GM04504 (cell line): ENCODE measurements around the gene HSP90AB1.

Experiments
- DNase-seq: peaks from one replicate; pipeline ENCODE4 v3.0.0-alpha.2; 2012; ENCODE audit warnings: low read depth

Gene HSP90AB1

GRCh38 chr6:44235891-44236516 lies 10.9 kb upstream of the HSP90AB1 start:
- DNase-seq: no peak

DNA sequence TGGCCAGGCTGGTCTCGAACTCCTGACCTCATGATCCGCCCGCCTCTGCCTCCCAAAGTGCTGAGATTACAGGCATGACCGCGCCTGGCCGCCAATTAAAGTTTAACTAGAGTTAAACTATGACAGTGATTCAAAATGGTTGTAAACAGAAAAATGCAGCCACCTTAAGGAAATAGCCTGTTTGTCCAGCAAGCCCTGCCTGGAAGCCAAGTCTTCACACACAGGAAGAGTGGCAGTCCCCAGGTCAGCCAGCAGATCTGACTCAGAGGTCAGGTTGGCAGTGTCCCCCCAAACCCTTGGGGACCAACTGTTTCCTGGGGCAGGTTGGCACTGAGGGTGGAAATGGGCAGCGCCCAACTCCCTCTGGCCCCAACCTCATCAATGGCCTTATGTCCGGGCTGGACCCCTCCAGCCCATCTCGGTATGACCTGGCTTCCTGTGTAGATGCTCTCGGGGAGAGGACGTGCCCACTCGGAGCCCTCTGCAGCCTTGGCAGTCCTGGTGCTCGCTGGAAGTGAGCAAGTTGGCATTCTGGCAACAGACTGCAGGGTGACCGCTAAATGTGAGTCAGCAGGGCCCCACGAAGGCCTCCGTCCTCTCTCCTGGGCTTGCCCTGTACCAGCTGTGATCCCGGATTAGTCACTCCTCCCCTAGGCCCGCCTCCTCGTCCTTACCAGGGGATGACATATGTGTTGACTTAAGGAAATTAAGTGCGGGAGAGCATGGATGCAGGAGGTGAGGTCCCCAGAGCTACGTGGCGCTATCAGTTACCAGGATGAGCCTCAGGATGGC lies 9.7 kb upstream of the HSP90AB1 start:
- DNase-seq: peak; percentile 93

DNA sequence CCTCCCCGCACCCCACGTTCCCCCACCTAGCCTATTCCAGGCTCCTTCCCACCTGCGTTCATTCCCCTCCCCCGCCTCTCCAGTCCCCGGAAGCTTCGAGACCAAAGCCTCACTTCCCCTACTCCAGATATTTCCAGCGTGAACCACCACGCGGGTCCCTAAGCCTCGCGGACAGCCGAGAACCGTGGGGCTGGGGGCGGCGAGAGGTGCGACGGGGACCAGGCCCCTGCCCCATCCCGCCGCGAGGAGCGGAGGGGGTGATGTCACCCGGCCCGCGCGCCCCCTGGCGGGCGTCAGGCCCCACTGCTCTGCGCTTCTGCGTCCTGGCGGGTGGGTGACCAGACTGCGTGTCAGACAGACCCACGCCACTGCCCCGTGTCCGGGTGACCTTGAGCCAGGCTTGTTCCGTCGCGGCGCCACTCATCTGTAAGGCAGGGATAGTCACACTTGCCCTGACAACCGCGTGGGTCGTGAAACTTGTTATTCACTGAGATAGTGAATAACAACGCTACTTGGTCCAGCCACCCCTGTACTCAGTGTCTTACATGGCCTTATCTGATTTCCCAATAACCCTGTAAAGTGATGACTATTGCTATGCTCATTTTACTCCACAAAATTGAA lies 9.0 kb upstream of the HSP90AB1 start:
- DNase-seq: peak; percentile 46

- no peak for DNase-seq
These were observed 8.1 kb upstream of the HSP90AB1 start for GRCh38 chr6:44238687-44239350.

- DNase-seq: no peak
These were observed 3.6 kb upstream of the HSP90AB1 start for GRCh38 chr6:44243345-44243744.

GRCh38 chr6:44245391-44245911 lies 1.4 kb upstream of the HSP90AB1 start:
- no peak for DNase-seq

GRCh38 chr6:44245912-44246662 lies 814 bp upstream of the HSP90AB1 start:
- DNase-seq: peak; percentile 59

GRCh38 chr6:44247338-44248302 lies 719 bp downstream of the HSP90AB1 start:
- no peak for DNase-seq

GRCh38 chr6:44248579-44248978 lies 1.7 kb downstream of the HSP90AB1 start:
- DNase-seq: no peak

GRCh38 chr6:44249082-44249748 lies 2.3 kb downstream of the HSP90AB1 start:
- DNase-seq: no peak

GRCh38 chr6:44250067-44250717 lies 3.3 kb downstream of the HSP90AB1 start:
- DNase-seq: no peak

GRCh38 chr6:44250718-44251123 lies 3.8 kb downstream of the HSP90AB1 start:
- DNase-seq: no peak

DNA sequence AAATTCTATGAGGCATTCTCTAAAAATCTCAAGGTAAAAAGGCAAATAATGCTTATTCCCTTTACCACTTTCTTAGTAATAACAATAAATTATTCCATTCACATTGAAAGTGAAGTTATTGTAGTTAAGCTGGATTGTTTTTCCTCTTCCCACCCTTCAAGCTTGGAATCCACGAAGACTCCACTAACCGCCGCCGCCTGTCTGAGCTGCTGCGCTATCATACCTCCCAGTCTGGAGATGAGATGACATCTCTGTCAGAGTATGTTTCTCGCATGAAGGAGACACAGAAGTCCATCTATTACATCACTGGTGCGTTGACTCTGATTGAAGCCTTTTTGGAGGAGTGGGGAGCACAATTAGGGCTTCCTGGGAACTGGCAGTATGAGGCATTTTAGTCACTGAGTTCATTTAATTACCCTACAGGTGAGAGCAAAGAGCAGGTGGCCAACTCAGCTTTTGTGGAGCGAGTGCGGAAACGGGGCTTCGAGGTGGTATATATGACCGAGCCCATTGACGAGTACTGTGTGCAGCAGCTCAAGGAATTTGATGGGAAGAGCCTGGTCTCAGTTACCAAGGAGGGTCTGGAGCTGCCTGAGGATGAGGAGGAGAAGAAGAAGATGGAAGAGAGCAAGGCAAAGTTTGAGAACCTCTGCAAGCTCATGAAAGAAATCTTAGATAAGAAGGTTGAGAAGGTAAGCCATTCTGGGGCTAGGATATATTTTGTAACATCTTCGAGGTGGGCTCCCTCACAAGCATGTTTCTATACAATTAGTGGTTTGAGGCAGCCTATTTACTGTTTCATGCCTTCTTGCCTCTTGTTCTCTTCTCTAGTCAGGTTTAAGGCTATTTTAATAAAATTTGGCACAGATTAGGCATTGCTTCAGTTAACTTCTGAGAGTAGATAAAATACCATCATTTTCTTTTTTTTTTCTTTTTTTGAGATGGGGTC lies 4.9 kb downstream of the HSP90AB1 start:
- no peak for DNase-seq

DNA sequence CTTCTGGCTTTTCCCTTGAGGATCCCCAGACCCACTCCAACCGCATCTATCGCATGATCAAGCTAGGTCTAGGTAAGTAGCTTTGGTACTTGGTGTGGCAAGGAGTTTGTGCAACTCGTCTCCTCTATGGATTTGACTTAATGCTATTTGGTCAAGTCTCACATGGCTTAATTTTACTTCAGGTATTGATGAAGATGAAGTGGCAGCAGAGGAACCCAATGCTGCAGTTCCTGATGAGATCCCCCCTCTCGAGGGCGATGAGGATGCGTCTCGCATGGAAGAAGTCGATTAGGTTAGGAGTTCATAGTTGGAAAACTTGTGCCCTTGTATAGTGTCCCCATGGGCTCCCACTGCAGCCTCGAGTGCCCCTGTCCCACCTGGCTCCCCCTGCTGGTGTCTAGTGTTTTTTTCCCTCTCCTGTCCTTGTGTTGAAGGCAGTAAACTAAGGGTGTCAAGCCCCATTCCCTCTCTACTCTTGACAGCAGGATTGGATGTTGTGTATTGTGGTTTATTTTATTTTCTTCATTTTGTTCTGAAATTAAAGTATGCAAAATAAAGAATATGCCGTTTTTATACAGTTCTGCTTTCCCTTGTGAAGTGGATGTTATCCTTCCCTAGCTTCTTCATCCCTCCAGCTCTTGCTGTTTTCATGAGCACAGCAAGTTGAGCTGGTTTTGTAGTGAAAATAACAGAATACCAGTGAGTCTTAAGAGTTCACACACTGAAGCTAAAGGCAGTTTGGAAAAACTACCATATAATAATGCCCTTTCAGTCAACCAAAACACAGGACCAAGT lies 6.6 kb downstream of the HSP90AB1 start:
- DNase-seq: no peak

- DNase-seq: no peak
These were observed 7.5 kb downstream of the HSP90AB1 start for GRCh38 chr6:44254191-44255104.

DNA sequence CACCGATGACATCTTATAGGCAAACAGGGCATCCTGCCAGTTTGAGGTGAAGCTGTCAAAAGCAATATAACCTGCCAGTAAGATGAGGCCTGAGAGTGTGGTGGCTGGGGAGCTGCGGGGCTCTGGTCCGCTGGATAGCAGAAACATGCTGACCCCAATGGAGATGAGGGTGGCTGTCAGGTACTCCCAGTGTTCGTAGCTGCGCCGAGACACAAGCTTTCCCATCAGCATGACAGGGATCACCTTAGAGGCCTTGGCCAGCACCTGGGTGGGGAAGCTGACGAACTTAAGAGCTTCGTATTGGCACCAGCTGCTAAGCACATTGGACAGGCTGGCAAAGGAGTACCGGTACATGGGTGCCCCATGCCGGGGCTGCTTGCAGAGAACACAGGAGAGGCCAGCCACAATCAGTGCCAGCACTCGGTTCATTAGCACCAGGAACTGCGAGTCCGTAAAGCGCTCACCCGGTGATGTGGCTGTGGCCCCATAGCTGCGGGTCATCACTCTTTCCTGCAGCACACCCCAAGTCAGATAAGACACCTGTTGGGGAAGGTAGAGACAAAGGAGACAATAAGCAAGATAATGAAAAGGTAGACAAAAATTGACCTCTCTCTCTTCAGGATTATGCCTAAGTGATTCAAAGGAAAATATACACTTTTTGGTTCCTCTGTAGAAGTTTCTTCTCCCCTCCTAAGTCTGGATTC lies 8.4 kb downstream of the HSP90AB1 start:
- no peak for DNase-seq
